ENCODE results near the gene EYA2.
"Not testable (repeated sequence)": the region's sequence is repeated elsewhere in the genome, so short reads cannot be mapped to it uniquely, and the experiment has no call there.

- not testable (repeated sequence) for TF ChIP-seq CTCF (conservative IDR thresholded peaks at IDR 0.05; ENCODE audit: low read depth, low read length); CEBPB (IDR thresholded peaks at IDR 0.05; ENCODE audit: low read depth, low read length); NFE2L2 (IDR thresholded peaks at IDR 0.05; ENCODE audit: low read depth, low read length); POLR2A (IDR thresholded peaks at IDR 0.05; ENCODE audit: low read depth, low read length); MAZ (IDR thresholded peaks at IDR 0.05; ENCODE audit: borderline replicate concordance, low read depth, low read length); SMC3 (IDR thresholded peaks at IDR 0.05; ENCODE audit: low read depth, low read length); ELK1 (IDR thresholded peaks at IDR 0.05; ENCODE audit: borderline replicate concordance, low read depth, low read length); FOS (IDR thresholded peaks at IDR 0.05; ENCODE audit: low read depth, low read length); USF2 (IDR thresholded peaks at IDR 0.05; ENCODE audit: low read depth, low read length); MXI1 (IDR thresholded peaks at IDR 0.05; ENCODE audit: borderline replicate concordance, low read depth, low read length); RFX5 (IDR thresholded peaks at IDR 0.05; ENCODE audit: low read depth, low read length); RAD21 (IDR thresholded peaks at IDR 0.05; ENCODE audit: low read length); MAFK (IDR thresholded peaks at IDR 0.05; ENCODE audit: low read depth, low read length)
These were observed 37.8 kb downstream of the EYA2 start for GRCh38 chr20:46932439-46932838.

Data from IMR-90 (cell line).